ENCODE results near the gene REPIN1.

DNA sequence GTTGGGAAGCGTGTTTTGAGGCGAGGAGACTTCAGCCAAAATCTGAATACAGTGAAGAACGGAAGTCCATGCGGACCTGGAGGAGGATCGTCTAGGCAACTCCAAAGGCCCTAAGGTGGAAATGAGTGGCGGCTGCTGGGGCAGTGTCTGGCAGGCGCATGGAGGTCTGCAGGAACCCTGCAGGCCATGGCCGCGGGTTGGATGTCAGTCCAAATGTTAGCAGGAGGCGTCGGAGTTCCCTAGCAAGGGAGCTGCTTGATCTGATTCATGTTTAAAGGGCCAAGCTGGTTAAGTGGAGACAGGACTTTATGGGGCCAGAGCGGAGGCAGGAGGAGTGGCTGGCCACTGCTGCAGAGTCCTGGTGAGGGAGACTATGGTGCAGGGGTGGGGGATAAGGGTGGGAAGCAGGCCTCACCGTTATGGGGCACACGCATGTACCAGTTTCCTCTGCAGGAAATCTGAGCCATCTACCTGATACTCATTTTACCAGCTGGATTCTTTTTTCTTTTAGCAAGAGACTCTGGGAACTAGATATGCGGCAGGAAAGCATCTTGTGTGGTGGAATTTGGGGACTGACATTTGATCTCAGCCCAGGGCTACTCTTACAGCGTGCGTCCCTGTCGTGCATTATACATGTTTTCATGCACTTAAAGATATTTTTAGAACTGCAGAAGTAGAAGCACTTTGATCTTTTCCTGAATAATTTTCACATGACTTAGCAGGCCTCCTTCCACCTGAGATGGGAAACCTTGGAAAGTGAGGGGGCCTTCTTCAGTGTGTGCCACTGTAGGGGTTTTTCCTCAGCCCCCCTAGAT lies 6.6 kb upstream of the REPIN1 start:
- TF ChIP-seq, protein P1, sequence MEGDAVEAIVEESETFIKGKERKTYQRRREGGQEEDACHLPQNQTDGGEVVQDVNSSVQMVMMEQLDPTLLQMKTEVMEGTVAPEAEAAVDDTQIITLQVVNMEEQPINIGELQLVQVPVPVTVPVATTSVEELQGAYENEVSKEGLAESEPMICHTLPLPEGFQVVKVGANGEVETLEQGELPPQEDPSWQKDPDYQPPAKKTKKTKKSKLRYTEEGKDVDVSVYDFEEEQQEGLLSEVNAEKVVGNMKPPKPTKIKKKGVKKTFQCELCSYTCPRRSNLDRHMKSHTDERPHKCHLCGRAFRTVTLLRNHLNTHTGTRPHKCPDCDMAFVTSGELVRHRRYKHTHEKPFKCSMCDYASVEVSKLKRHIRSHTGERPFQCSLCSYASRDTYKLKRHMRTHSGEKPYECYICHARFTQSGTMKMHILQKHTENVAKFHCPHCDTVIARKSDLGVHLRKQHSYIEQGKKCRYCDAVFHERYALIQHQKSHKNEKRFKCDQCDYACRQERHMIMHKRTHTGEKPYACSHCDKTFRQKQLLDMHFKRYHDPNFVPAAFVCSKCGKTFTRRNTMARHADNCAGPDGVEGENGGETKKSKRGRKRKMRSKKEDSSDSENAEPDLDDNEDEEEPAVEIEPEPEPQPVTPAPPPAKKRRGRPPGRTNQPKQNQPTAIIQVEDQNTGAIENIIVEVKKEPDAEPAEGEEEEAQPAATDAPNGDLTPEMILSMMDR (conservative IDR thresholded peaks at IDR 0.05; ENCODE audit: low read length): no peak
- no peak for TF ChIP-seq EZH2phosphoT487 (IDR thresholded peaks at IDR 0.05; ENCODE audit: borderline replicate concordance)

All from Loucy (cell line).